GM19455 (cell line): ENCODE results near the gene TNNI2.

Source experiments
- ATAC-seq: cut with Tn5 transposase; IDR thresholded peaks from one replicate; pipeline ENCODE4 v1.9.1; 2021; ENCODE audit not compliant: unreplicated experiment

The TNNI2 gene

GRCh38 chr11:1832211-1832919 lies 6.4 kb upstream of the TNNI2 start:
- ATAC-seq: no peak

- no peak for ATAC-seq
Measured at GRCh38 chr11:1832920-1833295, 5.9 kb upstream of the TNNI2 start.

- ATAC-seq: no peak
Measured at GRCh38 chr11:1834062-1834610, 4.6 kb upstream of the TNNI2 start.

GRCh38 chr11:1834779-1835670 lies 3.8 kb upstream of the TNNI2 start, which contains the start of gene SYT8:
SYT8 (plus strand) TSS chr11:1834990; CDS start chr11:1835106, 116 bp downstream.
- ATAC-seq: no peak

- ATAC-seq: no peak
Measured at GRCh38 chr11:1835671-1836010, 3.1 kb upstream of the TNNI2 start.

- ATAC-seq: no peak
Measured at GRCh38 chr11:1836011-1836945, 2.5 kb upstream of the TNNI2 start.

- ATAC-seq: peak; percentile 66
Measured at GRCh38 chr11:1837171-1838076, 1.4 kb upstream of the TNNI2 start.

GRCh38 chr11:1838077-1838425 lies 730 bp upstream of the TNNI2 start:
- no peak for ATAC-seq

GRCh38 chr11:1839204-1839923 lies 583 bp downstream of the TNNI2 start:
- ATAC-seq: no peak

GRCh38 chr11:1839924-1840779 lies 1.4 kb downstream of the TNNI2 start:
- no peak for ATAC-seq

GRCh38 chr11:1840780-1841480 lies 2.1 kb downstream of the TNNI2 start:
- ATAC-seq: no peak

GRCh38 chr11:1841511-1842148 lies 2.8 kb downstream of the TNNI2 start:
- no peak for ATAC-seq

- ATAC-seq: no peak
Measured at GRCh38 chr11:1842149-1843097, 3.6 kb downstream of the TNNI2 start.

GRCh38 chr11:1843098-1843473 lies 4.3 kb downstream of the TNNI2 start:
- ATAC-seq: no peak

- ATAC-seq: no peak
Measured at GRCh38 chr11:1843796-1844195, 5.0 kb downstream of the TNNI2 start.
